Liver (tissue), 9 donors: ENCODE measurements around the gene MRPL37. TPM values are rescaled to one million over a fixed set of nuclear protein-coding genes. Genes with fewer than 3 reads are reported as not detected.

ENCODE experiments used
- DNase-seq: peaks from one replicate; pipeline ENCODE4 v3.0.0-alpha.2; 2017; ENCODE audit warnings: low spot score
- H3K27ac ChIP-seq, 2 donors: one replicate each; pipeline ENCODE4 v1.7.0; 2013; ENCODE audit warnings: inconsistent platforms in 2 of 2, low read length in 2 of 2, control low read depth in 1 of 2, low read depth in 1 of 2, mild to moderate bottlenecking in 1 of 2
- H3K27me3 ChIP-seq, 4 donors: one replicate each; pipeline versions ENCODE4 v1.6.1 to v1.7.0; 2013; ENCODE audit warnings: low read length in 3 of 4, inconsistent platforms in 1 of 4, mild to moderate bottlenecking in 1 of 4, moderate library complexity in 1 of 4; ENCODE audit not compliant: control insufficient read depth in 4 of 4, insufficient read depth in 4 of 4
- H3K36me3 ChIP-seq, 4 donors: one replicate each; pipeline versions ENCODE4 v1.6.1 to v1.7.0; 2013; ENCODE audit warnings: low read length in 3 of 4, mild to moderate bottlenecking in 3 of 4, low read depth in 1 of 4, moderate library complexity in 1 of 4; ENCODE audit not compliant: control insufficient read depth in 4 of 4, insufficient read depth in 3 of 4
- H3K4me1 ChIP-seq, 4 donors: one replicate each; pipeline versions ENCODE4 v1.6.1 to v1.7.0; 2013; ENCODE audit warnings: low read length in 3 of 4, mild to moderate bottlenecking in 3 of 4, moderate library complexity in 1 of 4; ENCODE audit not compliant: control insufficient read depth in 4 of 4, insufficient read depth in 4 of 4
- H3K4me3 ChIP-seq, 3 donors: one replicate each; pipeline versions ENCODE4 v1.6.1 to v1.7.0; 2013; ENCODE audit warnings: low read length in 3 of 3, control low read depth in 1 of 3, low read depth in 1 of 3, mild to moderate bottlenecking in 1 of 3
- H3K9ac ChIP-seq, 2 donors: one replicate each; pipeline ENCODE4 v1.7.0; 2013; ENCODE audit warnings: low read length in 2 of 2, mild to moderate bottlenecking in 2 of 2, moderate library complexity in 2 of 2, control low read depth in 1 of 2, low read depth in 1 of 2
- H3K9me3 ChIP-seq, 4 donors: one replicate each; pipeline versions ENCODE4 v1.6.1 to v1.7.0; 2013; ENCODE audit warnings: low read length in 3 of 4; ENCODE audit not compliant: control insufficient read depth in 4 of 4
- CTCF ChIP-seq: fragments of 150-350 bp; IDR thresholded peaks from 2 replicates; pipeline ENCODE4 v1.5.1; 2017; ENCODE audit warnings: improper control_type of control experiment, low read depth, low read length; ENCODE audit not compliant: missing input control
- EGR1 ChIP-seq, 2 donors: IDR thresholded peaks; 2 replicates each; pipeline ENCODE4 v1.6.1; 2016 to 2018; ENCODE audit warnings: antibody characterized with exemption in 2 of 2, low read depth in 2 of 2
- FOXA1 ChIP-seq: IDR thresholded peaks from 2 replicates; pipeline ENCODE4 v1.6.1; 2016; ENCODE audit warnings: antibody characterized with exemption
- FOXA2 ChIP-seq: IDR thresholded peaks from 2 replicates; pipeline ENCODE4 v1.6.1; 2016; ENCODE audit warnings: antibody characterized with exemption
- GABPA ChIP-seq, 2 donors: IDR thresholded peaks in 1 of 2; conservative IDR thresholded peaks in 1 of 2; 2 replicates each; pipeline ENCODE4 v1.6.1; 2016; ENCODE audit warnings: antibody characterized with exemption in 2 of 2, mild to moderate bottlenecking in 1 of 2, moderate library complexity in 1 of 2
- HNF4A ChIP-seq, 2 donors: conservative IDR thresholded peaks; 2 replicates each; pipeline ENCODE4 v1.6.1; 2016; ENCODE audit warnings: antibody characterized with exemption in 2 of 2, mild to moderate bottlenecking in 2 of 2
- HNF4G ChIP-seq: IDR thresholded peaks from 2 replicates; pipeline ENCODE4 v1.6.1; 2016; ENCODE audit warnings: antibody characterized with exemption
- JUND ChIP-seq, 2 donors: IDR thresholded peaks; 2 replicates each; pipeline ENCODE4 v1.6.1; 2016; ENCODE audit warnings: antibody characterized with exemption in 2 of 2
- MAX ChIP-seq: IDR thresholded peaks from 2 replicates; pipeline ENCODE4 v1.6.1; 2016; ENCODE audit warnings: antibody characterized with exemption
- NR2F2 ChIP-seq: IDR thresholded peaks from 2 replicates; pipeline ENCODE4 v1.6.1; 2016; ENCODE audit warnings: antibody characterized with exemption
- RAD21 ChIP-seq, 2 donors: IDR thresholded peaks; 2 replicates each; pipeline ENCODE4 v1.6.1; 2016; ENCODE audit warnings: antibody characterized with exemption in 2 of 2, mild to moderate bottlenecking in 2 of 2
- RXRA ChIP-seq, 2 donors: IDR thresholded peaks; 2 replicates each; pipeline ENCODE4 v1.6.1; 2017 to 2018; ENCODE audit warnings: antibody characterized with exemption in 2 of 2, mild to moderate bottlenecking in 1 of 2
- SP1 ChIP-seq: IDR thresholded peaks from 2 replicates; pipeline ENCODE4 v1.6.1; 2018; ENCODE audit warnings: antibody characterized with exemption, mild to moderate bottlenecking
- TAF1 ChIP-seq: conservative IDR thresholded peaks from 2 replicates; pipeline ENCODE4 v1.6.1; 2016; ENCODE audit warnings: antibody characterized with exemption, mild to moderate bottlenecking
- YY1 ChIP-seq: IDR thresholded peaks from 2 replicates; pipeline ENCODE4 v1.6.1; 2016; ENCODE audit warnings: antibody characterized with exemption, mild to moderate bottlenecking
- ZBTB33 ChIP-seq: IDR thresholded peaks from 2 replicates; pipeline ENCODE4 v1.6.1; 2016; ENCODE audit warnings: antibody characterized with exemption
- WGBS: extraction: QIAGEN DNeasy Blood & Tissue Kit; methylation state at CpG from one replicate; pipeline ENCODE4 v1.1.7; 2013; 5-methylcytosine and 5-hydroxymethylcytosine counted together
- polyA plus RNA-seq, 2 donors: library from polyadenylated mRNA; stranded (reverse) in 1 of 2; unstranded in 1 of 2; fragments of 200-250 nt in 1 of 2; fragments of >200 nt in 1 of 2; fragmentation: Nextera tagmentation in 1 of 2; extraction: Ambion mirVana in 1 of 2; gene quantifications; one replicate each; pipeline versions ENCODE4 v1.2.1 to v1.2.3, GENCODE V29; 2013 to 2015
- total RNA-seq, 2 donors: library from RNA; depleted of rRNA; stranded (reverse); fragments of >200 nt; gene quantifications; one replicate each; pipeline ENCODE4 v1.2.3, GENCODE V29; 2014
- TF ChIP-seq, protein P1 (sequence below): IDR thresholded peaks from 2 replicates; pipeline ENCODE4 v1.6.1; 2016; ENCODE audit warnings: antibody characterized with exemption
- TF ChIP-seq, protein P2 (sequence below): IDR thresholded peaks from 2 replicates; pipeline ENCODE4 v1.6.1; 2016; ENCODE audit warnings: antibody characterized with exemption, mild to moderate bottlenecking
- donor health status: healthy.
- donor health status: healthy.
- donor health status: healthy.
- donor health status: healthy.
- donor health status: healthy.

MRPL37 gene
- total and polyA plus RNA-seq, 4 donors: 34.7 to 114 (median 69.2) TPM

DNA sequence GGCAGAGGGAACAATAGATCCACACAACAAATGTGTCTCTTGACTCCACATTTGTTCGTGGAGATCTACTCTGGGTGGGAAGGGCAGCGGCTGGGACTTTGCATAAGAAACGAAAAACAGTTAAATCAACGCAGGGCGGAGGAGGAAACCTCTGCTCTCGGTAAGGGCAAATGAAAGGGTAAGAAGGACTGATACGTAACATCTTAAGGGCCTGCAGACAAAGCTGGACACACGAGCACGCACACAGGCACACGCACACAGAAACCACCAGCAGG is 57.3 kb downstream of the MRPL37 start:
- H3K27me3 ChIP-seq: no peaks in the 10 kb centered on the region
- peaks cover 0 to under 1% (median under 1%) of the 10 kb centered on the region in 4 donors for H3K4me1 ChIP-seq
- no peak overlapping the region for H3K9ac ChIP-seq
- no peak for DNase-seq
- no peaks in the 10 kb centered on the region for H3K9me3 ChIP-seq
- H3K4me3 ChIP-seq: no peak overlapping the region
- H3K36me3 ChIP-seq: no peaks in the 10 kb centered on the region
- TF ChIP-seq TAF1: no peak
- TF ChIP-seq CTCF: no peak
- TF ChIP-seq MAX: no peak
- TF ChIP-seq, protein P1, sequence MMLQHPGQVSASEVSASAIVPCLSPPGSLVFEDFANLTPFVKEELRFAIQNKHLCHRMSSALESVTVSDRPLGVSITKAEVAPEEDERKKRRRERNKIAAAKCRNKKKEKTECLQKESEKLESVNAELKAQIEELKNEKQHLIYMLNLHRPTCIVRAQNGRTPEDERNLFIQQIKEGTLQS: no peak
- TF ChIP-seq ZBTB33: no peak
- TF ChIP-seq RXRA (IDR thresholded peaks at IDR 0.05): no peak
- TF ChIP-seq NR2F2: no peak
- TF ChIP-seq FOXA2: no peak
- TF ChIP-seq HNF4G: no peak
- 82% methylated on average over 10 of the region's 10 CpGs for WGBS
- H3K27ac ChIP-seq: no peak overlapping the region

GRCh38 chr1:54257876-54258275 is 57.9 kb downstream of the MRPL37 start:
- no peak overlapping the region for H3K4me3 ChIP-seq
- TF ChIP-seq HNF4G (no peak), GABPA (IDR thresholded peaks at IDR 0.05 in 1 of 2, conservative IDR thresholded peaks at IDR 0.05 in 1 of 2) (no peak), MAX (no peak), YY1 (no peak), CTCF (no peak), FOXA1 (no peak), HNF4A (conservative IDR thresholded peaks at IDR 0.05) (no peak), NR2F2 (no peak), FOXA2 (no peak), SP1 (no peak), EGR1 (IDR thresholded peaks at IDR 0.05; ENCODE audit: low read depth in 2 of 2) (no peak), ZBTB33 (no peak), TAF1 (no peak), RAD21 (IDR thresholded peaks at IDR 0.05) (no peak), JUND (IDR thresholded peaks at IDR 0.05) (no peak)
- TF ChIP-seq, protein P2, sequence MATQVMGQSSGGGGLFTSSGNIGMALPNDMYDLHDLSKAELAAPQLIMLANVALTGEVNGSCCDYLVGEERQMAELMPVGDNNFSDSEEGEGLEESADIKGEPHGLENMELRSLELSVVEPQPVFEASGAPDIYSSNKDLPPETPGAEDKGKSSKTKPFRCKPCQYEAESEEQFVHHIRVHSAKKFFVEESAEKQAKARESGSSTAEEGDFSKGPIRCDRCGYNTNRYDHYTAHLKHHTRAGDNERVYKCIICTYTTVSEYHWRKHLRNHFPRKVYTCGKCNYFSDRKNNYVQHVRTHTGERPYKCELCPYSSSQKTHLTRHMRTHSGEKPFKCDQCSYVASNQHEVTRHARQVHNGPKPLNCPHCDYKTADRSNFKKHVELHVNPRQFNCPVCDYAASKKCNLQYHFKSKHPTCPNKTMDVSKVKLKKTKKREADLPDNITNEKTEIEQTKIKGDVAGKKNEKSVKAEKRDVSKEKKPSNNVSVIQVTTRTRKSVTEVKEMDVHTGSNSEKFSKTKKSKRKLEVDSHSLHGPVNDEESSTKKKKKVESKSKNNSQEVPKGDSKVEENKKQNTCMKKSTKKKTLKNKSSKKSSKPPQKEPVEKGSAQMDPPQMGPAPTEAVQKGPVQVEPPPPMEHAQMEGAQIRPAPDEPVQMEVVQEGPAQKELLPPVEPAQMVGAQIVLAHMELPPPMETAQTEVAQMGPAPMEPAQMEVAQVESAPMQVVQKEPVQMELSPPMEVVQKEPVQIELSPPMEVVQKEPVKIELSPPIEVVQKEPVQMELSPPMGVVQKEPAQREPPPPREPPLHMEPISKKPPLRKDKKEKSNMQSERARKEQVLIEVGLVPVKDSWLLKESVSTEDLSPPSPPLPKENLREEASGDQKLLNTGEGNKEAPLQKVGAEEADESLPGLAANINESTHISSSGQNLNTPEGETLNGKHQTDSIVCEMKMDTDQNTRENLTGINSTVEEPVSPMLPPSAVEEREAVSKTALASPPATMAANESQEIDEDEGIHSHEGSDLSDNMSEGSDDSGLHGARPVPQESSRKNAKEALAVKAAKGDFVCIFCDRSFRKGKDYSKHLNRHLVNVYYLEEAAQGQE: no peak
- TF ChIP-seq, protein P1: no peak
- H3K27ac ChIP-seq: no peak overlapping the region
- no peaks in the 10 kb centered on the region for H3K9me3 ChIP-seq
- WGBS: 96% methylated on average over 23 of the region's 23 CpGs
- no peaks in the 10 kb centered on the region for H3K36me3 ChIP-seq
- no peak overlapping the region for H3K9ac ChIP-seq
- H3K27me3 ChIP-seq: no peaks in the 10 kb centered on the region
- DNase-seq: no peak
- H3K4me1 ChIP-seq: peaks cover 0 to 6% (median 3%) of the 10 kb centered on the region in 4 donors
